HEK293 (cell line): ENCODE measurements around the gene LRP5.
"Not testable (repeated sequence)": the region's sequence is repeated elsewhere in the genome, so short reads cannot be mapped to it uniquely, and the experiment has no call there.

Experiments used
- CTCF ChIA-PET: fragments of 350-600 bp; formaldehyde crosslinking; extraction: SDS; loops from one replicate; lab custom pipeline; 2021; ENCODE audit warnings: antibody characterized with exemption; lab: Yijun Ruan, JAX
- POLR2A ChIA-PET: fragments of 300-600 bp; formaldehyde crosslinking; extraction: SDS; loops from one replicate; lab custom pipeline; 2020; ENCODE audit warnings: antibody characterized with exemption, inconsistent platforms; lab: Yijun Ruan, JAX
- H3K27ac ChIP-seq: fragments of 200-500 bp; sonication (Bioruptor generic); 2 replicates; pipeline ENCODE4 v1.5.1; 2014; ENCODE audit warnings: low read depth, low read length, control low read depth, inconsistent platforms; ENCODE audit errors: extremely low read depth
- H3K36me3 ChIP-seq, 2 experiments: fragments of 200-500 bp in 1 of 2; sonication (Bioruptor generic) in 1 of 2; 1 replicate in 1 of 2; 2 replicates in 1 of 2; pipeline ENCODE4 v1.5.1; 2014 to 2017; ENCODE audit warnings: inconsistent platforms in 2 of 2, low read length in 2 of 2; ENCODE audit not compliant: control insufficient read depth in 2 of 2, insufficient read depth in 1 of 2
- H3K4me1 ChIP-seq: fragments of 200-500 bp; sonication (Bioruptor generic); 2 replicates; pipeline ENCODE4 v1.5.1; 2014; ENCODE audit warnings: mild to moderate bottlenecking, low read length, inconsistent platforms; ENCODE audit not compliant: control insufficient read depth, insufficient read depth
- H3K4me3 ChIP-seq: 2 replicates; pipeline ENCODE4 v1.5.1; 2011; ENCODE audit warnings: low read depth, mild to moderate bottlenecking, control low read depth, low read length, moderate library complexity
- H3K9me3 ChIP-seq: fragments of 200-500 bp; sonication (Bioruptor generic); 2 replicates; pipeline ENCODE4 v1.5.1; 2014; ENCODE audit warnings: low read depth, low read length, inconsistent platforms; ENCODE audit not compliant: control insufficient read depth, insufficient read depth
- AEBP2 ChIP-seq: fragments of 450-650 bp; formaldehyde crosslinking; IDR thresholded peaks from 2 replicates; pipeline ENCODE4 v1.5.1; 2016; ENCODE audit warnings: missing biosample characterization, missing genetic modification characterization, borderline replicate concordance
- CTCF ChIP-seq: fragments of 450-650 bp; formaldehyde crosslinking; IDR thresholded peaks from 2 replicates; pipeline ENCODE4 v1.5.1; 2016; ENCODE audit warnings: missing biosample characterization, missing genetic modification characterization
- ELK4 ChIP-seq: IDR thresholded peaks from 2 replicates; pipeline ENCODE4 v1.6.1; 2011; ENCODE audit warnings: mild to moderate bottlenecking, low read depth, low read length, borderline replicate concordance
- PRDM10 ChIP-seq: fragments of 450-650 bp; formaldehyde crosslinking; IDR thresholded peaks from 2 replicates; pipeline ENCODE4 v1.5.1; 2016; ENCODE audit warnings: missing biosample characterization, missing genetic modification characterization
- PRDM6 ChIP-seq: fragments of 450-650 bp; formaldehyde crosslinking; IDR thresholded peaks from 2 replicates; pipeline ENCODE4 v1.5.1; 2017; ENCODE audit warnings: missing biosample characterization, missing genetic modification characterization
- SP2 ChIP-seq: fragments of 450-650 bp; formaldehyde crosslinking; IDR thresholded peaks from 2 replicates; pipeline ENCODE4 v1.5.1; 2016; ENCODE audit warnings: missing biosample characterization, missing genetic modification characterization
- ZBTB17 ChIP-seq: fragments of 450-650 bp; formaldehyde crosslinking; IDR thresholded peaks from 2 replicates; pipeline ENCODE4 v1.5.1; 2016; ENCODE audit warnings: missing biosample characterization, missing genetic modification characterization
- ZBTB6 ChIP-seq: fragments of 450-650 bp; formaldehyde crosslinking; IDR thresholded peaks from 2 replicates; pipeline ENCODE4 v1.5.1; 2017; ENCODE audit warnings: missing biosample characterization, missing genetic modification characterization
- ZNF404 ChIP-seq: fragments of 450-650 bp; formaldehyde crosslinking; IDR thresholded peaks from 2 replicates; pipeline ENCODE4 v1.5.1; 2017; ENCODE audit warnings: missing biosample characterization, missing genetic modification characterization
- ZNF426 ChIP-seq: fragments of 450-650 bp; formaldehyde crosslinking; IDR thresholded peaks from 2 replicates; pipeline ENCODE4 v1.5.1; 2017; ENCODE audit warnings: missing biosample characterization, missing genetic modification characterization, mild to moderate bottlenecking, inconsistent platforms, moderate library complexity
- ZNF530 ChIP-seq: fragments of 450-650 bp; formaldehyde crosslinking; IDR thresholded peaks from 2 replicates; pipeline ENCODE4 v1.5.1; 2016; ENCODE audit warnings: low read depth, missing biosample characterization, missing genetic modification characterization
- ZNF560 ChIP-seq: fragments of 450-650 bp; formaldehyde crosslinking; IDR thresholded peaks from 2 replicates; pipeline ENCODE4 v1.5.1; 2017; ENCODE audit warnings: missing biosample characterization, missing genetic modification characterization, borderline replicate concordance
- ZNF623 ChIP-seq: fragments of 450-650 bp; formaldehyde crosslinking; IDR thresholded peaks from 2 replicates; pipeline ENCODE4 v1.5.1; 2016; ENCODE audit warnings: missing biosample characterization, missing genetic modification characterization
- ZNF768 ChIP-seq: fragments of 450-650 bp; formaldehyde crosslinking; IDR thresholded peaks from 2 replicates; pipeline ENCODE4 v1.5.1; 2018; ENCODE audit warnings: missing biosample characterization, mild to moderate bottlenecking, missing genetic modification characterization

LRP5 gene

GRCh38 chr11:68298659-68299516 lies 13.5 kb upstream of the LRP5 start (continued):
- TF ChIP-seq ZNF404 (tag by site-specific recombination) (no peak), ZNF768 (tag by site-specific recombination) (no peak), AEBP2 (tag by site-specific recombination) (no peak)
- TF ChIP-seq, all 188 proteins: peak for 3

- ChIA-PET POLR2A (interaction anchor here (1.6 kb wide), 1 partner anchor 27 kb away, joined by 6 read pairs; the partner anchor contains the start of gene C11orf24), CTCF (interaction anchor here (0.5 to 6.5 kb wide), 10 partner anchors 11 to 785 kb away, joined by 3 to 122 read pairs (median 4); no protein-coding TSS in a partner anchor)
- not testable (repeated sequence) for H3K36me3 ChIP-seq, H3K4me1 ChIP-seq, H3K9me3 ChIP-seq, H3K27ac ChIP-seq, H3K4me3 ChIP-seq
These were observed 12.9 kb upstream of the LRP5 start for GRCh38 chr11:68299517-68299879.

GRCh38 chr11:68300076-68300830 lies 12.1 kb upstream of the LRP5 start:
- ChIA-PET CTCF (interaction anchor here (0.5 to 6.5 kb wide), 5 partner anchors 10 to 92 kb away, joined by 3 to 122 read pairs (median 4); no protein-coding TSS in a partner anchor), POLR2A (interaction anchor here (1.6 kb wide), 1 partner anchor 28 kb away, joined by 6 read pairs; the partner anchor contains the start of gene C11orf24)
- Histone ChIP-seq H3K36me3 (no peaks in the 10 kb centered on the region), H3K4me3 (no peak overlapping the region), H3K27ac (no peak overlapping the region), H3K9me3 (no peaks in the 10 kb centered on the region), H3K4me1 (no peaks in the 10 kb centered on the region)
- TF ChIP-seq CTCF: 0 out of 2 replicates have a peak, but pooled peaks have one; percentile 9
- no peak for TF ChIP-seq ELK4
- TF ChIP-seq ZBTB6 (tag by site-specific recombination): peak; percentile 70; the same call in 1 of the 2 replicates

- Histone ChIP-seq H3K4me1 (no peaks in the 10 kb centered on the region), H3K27ac (no peak overlapping the region), H3K4me3 (no peak overlapping the region), H3K36me3 (no peaks in the 10 kb centered on the region), H3K9me3 (no peaks in the 10 kb centered on the region)
- CTCF ChIA-PET: interaction anchor here (0.6 to 1.5 kb wide), 3 partner anchors 8 to 347 kb away, joined by 3 to 7 read pairs (median 6); no protein-coding TSS in a partner anchor
- POLR2A ChIA-PET: no interaction called here
- TF ChIP-seq SP2 (tag by site-specific recombination) (no peak), ZNF623 (no peak), PRDM6 (tag by site-specific recombination) (no peak), ZBTB17 (no peak), ZNF530 (no peak), ZNF560 (tag by site-specific recombination) (no peak), PRDM10 (tag by site-specific recombination) (no peak), ZNF426 (no peak)
These were observed 10.1 kb upstream of the LRP5 start for GRCh38 chr11:68302256-68302655.
